Gastroesophageal sphincter (tissue), 3 donors: ENCODE results near the gene SUGCT.

Experiments
- CTCF ChIP-seq, 4 experiments: fragments of 200-600 bp in 2 of 4; fragments of 450-650 bp in 2 of 4; sonication (generic) in 1 of 4; IDR thresholded peaks; one replicate each; pipeline ENCODE4 v1.5.1; 2017 to 2019; ENCODE audit warnings: antibody characterized with exemption in 4 of 4, mild to moderate bottlenecking in 2 of 4, moderate library complexity in 2 of 4
- EP300 ChIP-seq: sonication (generic); formaldehyde crosslinking; IDR thresholded peaks from one replicate; pipeline ENCODE4 v1.6.1; 2017; ENCODE audit warnings: antibody characterized with exemption, mild to moderate bottlenecking
- POLR2A ChIP-seq, 2 donors: fragments of 450-650 bp; IDR thresholded peaks; one replicate each; pipeline ENCODE4 v1.6.1; 2017; ENCODE audit warnings: antibody characterized with exemption in 2 of 2, mild to moderate bottlenecking in 2 of 2, moderate library complexity in 1 of 2
- POLR2AphosphoS5 ChIP-seq: sonication (generic); formaldehyde crosslinking; IDR thresholded peaks from one replicate; pipeline ENCODE4 v1.6.1; 2017; ENCODE audit warnings: antibody characterized with exemption

- TF ChIP-seq CTCF (IDR thresholded peaks at IDR 0.05) (no peak), EP300 (no peak), POLR2AphosphoS5 (no peak), POLR2A (IDR thresholded peaks at IDR 0.05) (no peak)
Measured at GRCh38 chr7:40234666-40235065, 99.9 kb downstream of the SUGCT start.
